Activated CD4-positive, alpha-beta T cell treated with anti-CD3 and anti-CD28 coated beads, Interleukin-2, amount 10 ng/mL, durations not matched to agents 7 days and 5 days (primary cell): Measurements from ENCODE around the gene TTC23. TPM values are rescaled to one million over a fixed set of nuclear protein-coding genes. Genes with fewer than 3 reads are reported as not detected.
"Not testable (repeated sequence)": the region's sequence is repeated elsewhere in the genome, so short reads cannot be mapped to it uniquely, and the experiment has no call there.

ENCODE experiments used
- CTCF ChIA-PET: fragments of 350-600 bp; sonication (Branson Sonifier 250); formaldehyde crosslinking; loops from one replicate; lab custom pipeline; 2021; ENCODE audit warnings: antibody characterized with exemption; lab: Charles Lee
- POLR2A ChIA-PET: fragments of 350-600 bp; sonication (Branson Sonifier 250); formaldehyde crosslinking; loops from one replicate; lab custom pipeline; 2021; ENCODE audit warnings: antibody characterized with exemption; lab: Charles Lee
- DNase-seq: peaks from one replicate; pipeline ENCODE4 v3.0.0-alpha.2; 2020
- H3K27ac Mint-ChIP-seq: one replicate; pipeline ENCODE4 v1.8.0; 2021; ENCODE audit warnings: mild to moderate bottlenecking, moderate library complexity, mixed read lengths
- H3K27me3 Mint-ChIP-seq: one replicate; pipeline ENCODE4 v1.8.0; 2021; ENCODE audit warnings: mixed read lengths
- H3K36me3 Mint-ChIP-seq: one replicate; pipeline ENCODE4 v1.8.0; 2021; ENCODE audit warnings: low read depth, mixed read lengths
- H3K4me1 Mint-ChIP-seq: one replicate; pipeline ENCODE4 v1.8.0; 2021; ENCODE audit warnings: mixed read lengths
- H3K4me3 Mint-ChIP-seq: one replicate; pipeline ENCODE4 v1.8.0; 2021; ENCODE audit warnings: mild to moderate bottlenecking, moderate library complexity, mixed read lengths
- H3K9me3 Mint-ChIP-seq: one replicate; pipeline ENCODE4 v1.8.0; 2021; ENCODE audit warnings: mixed read lengths
- total RNA-seq, 2 experiments: library from RNA; stranded (reverse); gene quantifications; one replicate each; pipeline ENCODE4 v1.2.3, GENCODE V29; 2021

Gene TTC23
- total RNA-seq, 2 experiments from 2014 or later: 1.6 to 3.1 TPM

GRCh38 chr15:99114511-99115299, 134.7 kb downstream of the TTC23 start:
- Mint-ChIP-seq H3K27me3 (no peaks in the 10 kb centered on the region), H3K9me3 (no peaks in the 10 kb centered on the region), H3K4me3 (no peak overlapping the region), H3K36me3 (no peaks in the 10 kb centered on the region), H3K4me1 (peaks cover 6% of the 10 kb centered on the region), H3K27ac (no peak overlapping the region)
- DNase-seq: no peak
- POLR2A ChIA-PET: no interaction called here
- CTCF ChIA-PET: no interaction called here

GRCh38 chr15:99113547-99114271, 135.7 kb downstream of the TTC23 start:
- ChIA-PET POLR2A (no interaction called here), CTCF (interaction anchor here (1.0 kb wide), 1 partner anchor 1446 kb away, joined by 3 read pairs; no protein-coding TSS in a partner anchor)
- H3K36me3 Mint-ChIP-seq: no peaks in the 10 kb centered on the region
- no peak for DNase-seq
- H3K9me3 Mint-ChIP-seq: no peaks in the 10 kb centered on the region
- H3K27ac Mint-ChIP-seq: no peak overlapping the region
- H3K4me1 Mint-ChIP-seq: peaks cover 6% of the 10 kb centered on the region
- H3K27me3 Mint-ChIP-seq: peaks cover 4% of the 10 kb centered on the region
- H3K4me3 Mint-ChIP-seq: no peak overlapping the region

DNA sequence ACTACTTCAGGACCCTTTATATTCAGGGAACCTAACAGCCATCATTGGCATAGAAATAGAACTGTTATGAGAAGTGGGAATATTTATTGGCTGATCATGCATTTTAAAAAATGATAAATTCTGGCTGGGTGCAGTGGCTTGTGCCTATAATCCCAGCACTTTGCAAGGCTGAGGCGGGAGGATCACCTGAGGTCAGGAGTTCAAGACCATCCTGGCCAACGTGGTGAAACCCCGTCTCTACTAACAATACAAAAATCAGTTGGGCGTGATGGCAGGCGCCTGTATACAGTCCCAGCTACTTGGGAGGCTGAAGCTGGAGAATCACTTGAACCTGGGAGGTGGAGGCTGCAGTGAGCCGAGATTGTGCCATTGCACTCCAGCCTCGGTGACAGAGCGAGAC, 137.7 kb downstream of the TTC23 start:
- not testable (repeated sequence) for H3K36me3 Mint-ChIP-seq, DNase-seq, H3K27ac Mint-ChIP-seq, H3K9me3 Mint-ChIP-seq, H3K4me3 Mint-ChIP-seq
- CTCF ChIA-PET: interaction anchor here (1.1 to 1.4 kb wide), 2 partner anchors 25 to 32 kb away, joined by 3 read pairs; no protein-coding TSS in a partner anchor
- Mint-ChIP-seq H3K4me1 (peaks cover 10% of the 10 kb centered on the region), H3K27me3 (peaks cover 16% of the 10 kb centered on the region)
- POLR2A ChIA-PET: interaction anchor here (0.6 kb wide), 1 partner anchor 298 kb away, joined by 4 read pairs; no protein-coding TSS in a partner anchor

DNA sequence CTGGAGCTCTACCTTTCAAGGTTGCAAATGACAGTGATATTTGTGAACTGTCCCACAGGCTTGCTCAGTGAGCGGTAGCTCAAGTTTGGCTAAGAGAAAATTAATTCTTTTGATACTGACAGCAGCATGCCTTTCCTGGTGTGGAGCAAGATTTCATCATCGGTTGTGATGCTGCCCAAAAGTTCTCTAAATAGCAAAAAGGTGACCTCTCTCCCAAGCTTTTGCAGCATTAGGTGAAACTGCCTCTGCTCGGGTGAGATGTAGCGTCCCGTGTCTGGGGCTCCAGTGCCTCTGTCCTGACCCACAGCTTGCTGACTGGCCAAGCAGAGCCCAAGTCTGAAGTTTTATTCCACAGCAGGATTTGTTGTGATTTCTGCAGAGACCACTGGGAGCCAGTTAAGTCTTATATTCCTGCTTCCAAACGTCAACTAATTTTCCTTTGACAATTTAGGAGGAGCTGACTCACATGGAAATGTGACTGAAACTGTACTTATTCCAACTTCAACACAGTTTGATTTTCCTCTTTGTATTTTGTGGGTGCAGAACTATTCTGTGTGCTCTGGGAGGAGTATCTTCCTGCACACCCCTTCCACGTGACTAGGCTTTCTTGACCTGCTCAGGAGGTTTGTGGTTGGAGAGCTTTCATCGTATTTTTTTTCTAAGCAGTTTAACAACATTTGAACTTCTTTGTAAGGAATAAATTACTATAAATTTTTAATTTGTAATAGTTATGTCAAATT, 138.6 kb downstream of the TTC23 start:
- Mint-ChIP-seq H3K27me3 (peaks cover 22% of the 10 kb centered on the region), H3K36me3 (no peaks in the 10 kb centered on the region), H3K4me3 (no peak overlapping the region), H3K27ac (no peak overlapping the region), H3K9me3 (no peaks in the 10 kb centered on the region), H3K4me1 (peaks cover 16% of the 10 kb centered on the region)
- no peak for DNase-seq
- ChIA-PET CTCF (interaction anchor here (0.6 to 1.8 kb wide), 3 partner anchors 9 to 696 kb away, joined by 3 to 9 read pairs (median 3); no protein-coding TSS in a partner anchor), POLR2A (interaction anchor here (0.6 kb wide), 1 partner anchor 297 kb away, joined by 4 read pairs; no protein-coding TSS in a partner anchor)

DNA sequence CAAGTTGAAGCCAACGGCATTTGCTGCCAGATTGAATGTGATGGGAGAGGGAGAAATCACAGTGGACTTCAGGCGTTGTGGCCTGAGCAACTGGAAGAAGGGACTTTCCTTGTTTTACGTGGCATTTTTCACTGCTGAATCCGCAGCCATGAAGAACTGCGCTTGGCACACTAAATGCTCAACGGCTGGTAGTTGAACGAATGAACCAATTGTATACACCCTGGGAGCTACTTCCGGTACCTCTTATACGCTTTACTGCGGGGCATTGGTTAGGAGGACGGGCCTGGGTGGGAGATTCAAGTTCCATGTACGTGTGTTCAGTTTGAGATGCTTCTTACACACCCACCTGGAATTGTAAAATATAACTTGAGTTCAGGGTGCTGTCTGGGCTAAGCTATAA, 139.3 kb downstream of the TTC23 start:
- Mint-ChIP-seq H3K4me3 (no peak overlapping the region), H3K9me3 (no peaks in the 10 kb centered on the region), H3K36me3 (no peaks in the 10 kb centered on the region), H3K27ac (no peak overlapping the region), H3K27me3 (peaks cover 22% of the 10 kb centered on the region), H3K4me1 (peaks cover 16% of the 10 kb centered on the region)
- ChIA-PET CTCF (interaction anchor here (0.6 to 1.8 kb wide), 3 partner anchors 8 to 697 kb away, joined by 3 to 9 read pairs (median 3); no protein-coding TSS in a partner anchor), POLR2A (no interaction called here)
- no peak for DNase-seq

GRCh38 chr15:99109555-99110021, 139.8 kb downstream of the TTC23 start:
- peaks cover 23% of the 10 kb centered on the region for H3K27me3 Mint-ChIP-seq

GRCh38 chr15:99108993-99109392, 140.4 kb downstream of the TTC23 start:
- H3K4me1 Mint-ChIP-seq: peaks cover 16% of the 10 kb centered on the region
- CTCF ChIA-PET: interaction anchor here (1.2 kb wide), 1 partner anchor 47 kb away, joined by 3 read pairs; no protein-coding TSS in a partner anchor
- H3K27ac Mint-ChIP-seq: no peak overlapping the region
- POLR2A ChIA-PET: no interaction called here
- no peaks in the 10 kb centered on the region for H3K9me3 Mint-ChIP-seq
- no peaks in the 10 kb centered on the region for H3K36me3 Mint-ChIP-seq
- no peak for DNase-seq
- no peak overlapping the region for H3K4me3 Mint-ChIP-seq
- H3K27me3 Mint-ChIP-seq: peaks cover 24% of the 10 kb centered on the region

More at GRCh38 chr15:99109555-99110021, 139.8 kb downstream of the TTC23 start:
- ChIA-PET CTCF (interaction anchor here (1.2 to 1.8 kb wide), 2 partner anchors 8 to 47 kb away, joined by 3 to 9 read pairs; no protein-coding TSS in a partner anchor), POLR2A (no interaction called here)
- Mint-ChIP-seq H3K36me3 (no peaks in the 10 kb centered on the region), H3K9me3 (no peaks in the 10 kb centered on the region), H3K4me3 (no peak overlapping the region), H3K4me1 (peaks cover 16% of the 10 kb centered on the region), H3K27ac (no peak overlapping the region)
- DNase-seq: no peak

DNA sequence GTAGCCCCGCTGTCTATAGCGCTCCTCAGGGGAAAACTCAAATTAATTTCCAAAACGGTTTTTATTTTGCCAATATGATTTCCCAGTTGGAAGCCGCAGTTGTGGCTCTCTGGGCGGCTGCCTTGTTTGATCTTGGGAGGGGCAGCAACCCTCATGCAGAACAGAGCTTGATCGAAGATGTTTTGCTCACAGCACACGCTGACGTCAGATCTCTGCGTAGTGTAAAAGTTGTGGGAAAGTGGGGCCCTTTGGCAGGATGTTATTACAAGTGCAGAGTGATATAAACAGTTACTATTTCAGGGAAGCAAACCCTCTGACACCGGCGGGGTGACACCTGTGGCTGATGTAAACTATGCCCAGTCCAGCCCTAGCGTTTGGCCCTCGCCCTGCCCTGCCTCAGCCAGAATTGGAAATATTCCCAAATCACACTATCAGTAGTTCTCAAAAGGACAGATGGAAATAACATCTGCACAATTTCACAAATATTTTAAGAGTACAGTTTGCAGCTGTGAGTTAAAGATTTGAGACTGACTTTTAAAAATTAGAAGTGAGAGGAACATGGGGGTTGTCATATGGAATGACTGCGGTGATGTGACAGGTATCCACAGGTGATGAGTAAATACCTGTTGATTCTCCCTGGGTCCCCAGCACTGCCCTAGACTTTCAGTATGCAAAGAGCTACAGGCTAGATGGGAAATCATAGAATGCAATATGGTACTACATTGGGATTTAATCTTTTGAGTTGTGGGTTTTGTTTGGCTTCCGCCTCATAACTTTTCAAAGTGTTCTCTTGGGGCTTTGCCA, 142.8 kb downstream of the TTC23 start:
- no peak for DNase-seq
- Mint-ChIP-seq H3K4me1 (peaks cover 17% of the 10 kb centered on the region), H3K27ac (no peak overlapping the region), H3K36me3 (no peaks in the 10 kb centered on the region), H3K9me3 (no peaks in the 10 kb centered on the region), H3K27me3 (peaks cover 42% of the 10 kb centered on the region), H3K4me3 (peak overlapping the region; percentile 60)
- POLR2A ChIA-PET: no interaction called here
- CTCF ChIA-PET: interaction anchor here (0.9 to 2.0 kb wide), 4 partner anchors 15 to 598 kb away, joined by 3 to 4 read pairs (median 4); no protein-coding TSS in a partner anchor

GRCh38 chr15:99105514-99106341, 143.7 kb downstream of the TTC23 start:
- POLR2A ChIA-PET: interaction anchor here (0.9 kb wide), 1 partner anchor 108 kb away, joined by 3 read pairs; no protein-coding TSS in a partner anchor
- CTCF ChIA-PET: interaction anchor here (0.7 to 2.0 kb wide), 4 partner anchors 32 to 598 kb away, joined by 3 to 4 read pairs (median 4); no protein-coding TSS in a partner anchor

GRCh38 chr15:99104788-99105513, 144.4 kb downstream of the TTC23 start, which contains the start of gene SYNM:
Gene SYNM (plus strand): TSS chr15:99105080. CDS start chr15:99105200, 120 bp downstream.
- ChIA-PET POLR2A (interaction anchor here (0.9 kb wide), 1 partner anchor 109 kb away, joined by 3 read pairs; no protein-coding TSS in a partner anchor), CTCF (interaction anchor here (0.7 to 2.0 kb wide), 2 partner anchors 58 to 599 kb away, joined by 3 to 4 read pairs; no protein-coding TSS in a partner anchor)
- peak; percentile 21 for DNase-seq
- H3K4me3 Mint-ChIP-seq: peak within 1 kb of the TSS; percentile 51
- H3K36me3 Mint-ChIP-seq: no peaks in the 10 kb centered on the region
- H3K27ac Mint-ChIP-seq: no peak within 1 kb of the TSS
- H3K9me3 Mint-ChIP-seq: no peaks in the 10 kb centered on the region
- H3K4me1 Mint-ChIP-seq: peaks cover 16% of the 10 kb centered on the region
- peaks cover 51% of the 10 kb centered on the region for H3K27me3 Mint-ChIP-seq

More at GRCh38 chr15:99105514-99106341, 143.7 kb downstream of the TTC23 start:
- no peak overlapping the region for H3K27ac Mint-ChIP-seq
- peak overlapping the region; percentile 60 for H3K4me3 Mint-ChIP-seq
- peaks cover 14% of the 10 kb centered on the region for H3K4me1 Mint-ChIP-seq
- peak; percentile 41 for DNase-seq
- H3K9me3 Mint-ChIP-seq: no peaks in the 10 kb centered on the region
- H3K36me3 Mint-ChIP-seq: no peaks in the 10 kb centered on the region
- H3K27me3 Mint-ChIP-seq: peaks cover 46% of the 10 kb centered on the region
